H1 (cell line): Measurements from ENCODE around the gene MAGT1. TPM values are rescaled to one million over a fixed set of nuclear protein-coding genes. Genes with fewer than 3 reads are reported as not detected.

ENCODE experiments used
- CTCF ChIA-PET: fragments of 300-600 bp; sonication (Branson Sonifier 250); formaldehyde crosslinking; loops from one replicate; lab custom pipeline; 2021; ENCODE audit not compliant: partially characterized antibody; lab: Charles Lee
- POLR2A ChIA-PET: fragments of 300-600 bp; sonication (Branson Sonifier 250); formaldehyde crosslinking; loops from one replicate; lab custom pipeline; 2021; ENCODE audit warnings: inconsistent platforms; ENCODE audit not compliant: partially characterized antibody; lab: Charles Lee
- DNase-seq, 2 experiments: peaks; one replicate each; pipeline versions ENCODE4 v3.0.0 to v3.0.0-alpha.2; 2010 to 2022; ENCODE audit warnings: low spot score in 2 of 2, low read depth in 1 of 2, mixed read lengths in 1 of 2
- FAIRE-seq: peaks from 2 replicates; lab custom pipeline; 2011; peaks lifted over from hg19 to GRCh38; lab: Jason Lieb, UNC
- H2AFZ ChIP-seq: 2 replicates; pipeline ENCODE4 v1.8.1; 2012; ENCODE audit warnings: low read length, inconsistent platforms
- H2AK5ac ChIP-seq: 2 replicates; pipeline ENCODE4 v1.6.1; 2013; ENCODE audit warnings: low read depth, low read length
- H2BK120ac ChIP-seq: replicated peaks from 2 replicates; pipeline ENCODE3; 2013; ENCODE audit warnings: low read depth, low read length, inconsistent platforms
- H2BK12ac ChIP-seq: 2 replicates; pipeline ENCODE4 v1.6.1; 2013; ENCODE audit warnings: low read depth, low read length
- H2BK15ac ChIP-seq: 2 replicates; pipeline ENCODE4 v1.6.1; 2013; ENCODE audit warnings: low read length
- H2BK20ac ChIP-seq: 2 replicates; pipeline ENCODE4 v1.6.1; 2013; ENCODE audit warnings: low read length
- H2BK5ac ChIP-seq: 2 replicates; pipeline ENCODE4 v1.6.1; 2013; ENCODE audit warnings: low read depth, low read length
- H3K14ac ChIP-seq: 2 replicates; pipeline ENCODE4 v1.6.1; 2013; ENCODE audit warnings: inconsistent platforms; ENCODE audit not compliant: insufficient read length
- H3K18ac ChIP-seq: 2 replicates; pipeline ENCODE4 v1.6.1; 2013; ENCODE audit warnings: low read length; ENCODE audit errors: extremely low read depth
- H3K23ac ChIP-seq: 2 replicates; pipeline ENCODE4 v1.6.1; 2013; ENCODE audit warnings: inconsistent platforms; ENCODE audit not compliant: insufficient read length
- H3K23me2 ChIP-seq: 2 replicates; pipeline ENCODE4 v1.6.1; 2013; ENCODE audit warnings: low read depth, low read length
- H3K27ac ChIP-seq: 2 replicates; pipeline ENCODE4 v1.6.1; 2011; ENCODE audit warnings: low read depth, low read length, inconsistent platforms
- H3K27me3 ChIP-seq, 4 experiments: replicated peaks in 1 of 4; 1 replicate in 1 of 4; 2 replicates in 3 of 4; pipeline versions ENCODE4 v1.6.1 to v1.8.1; 2011 to 2013; ENCODE audit warnings: low read length in 3 of 4, mild to moderate bottlenecking in 3 of 4, inconsistent platforms in 2 of 4, mixed read lengths in 2 of 4, moderate library complexity in 1 of 4; ENCODE audit not compliant: control insufficient read depth in 3 of 4, insufficient read depth in 3 of 4; ENCODE audit errors: extremely low read depth in 1 of 4
- H3K36me3 ChIP-seq, 4 experiments: 2 replicates each; pipeline versions ENCODE4 v1.6.1 to v1.8.1; 2011 to 2013; ENCODE audit warnings: mild to moderate bottlenecking in 4 of 4, low read length in 3 of 4, moderate library complexity in 2 of 4, control low read depth in 1 of 4, inconsistent platforms in 1 of 4; ENCODE audit not compliant: insufficient read depth in 4 of 4, control insufficient read depth in 2 of 4
- H3K4ac ChIP-seq: replicated peaks from 2 replicates; pipeline ENCODE3; 2013; ENCODE audit warnings: low read length, low read depth, mixed read lengths, inconsistent platforms; ENCODE audit not compliant: insufficient read length
- H3K4me1 ChIP-seq, 4 experiments: replicated peaks in 1 of 4; 1 replicate in 1 of 4; 2 replicates in 3 of 4; pipeline versions ENCODE4 v1.6.1 to v1.8.1; 2011 to 2013; ENCODE audit warnings: low read length in 3 of 4, inconsistent platforms in 2 of 4, mixed read lengths in 1 of 4; ENCODE audit not compliant: insufficient read depth in 4 of 4, control insufficient read depth in 3 of 4
- H3K4me2 ChIP-seq, 2 experiments: 2 replicates each; pipeline versions ENCODE4 v1.6.1 to v1.8.1; 2011 to 2013; ENCODE audit warnings: low read depth in 2 of 2, low read length in 2 of 2, control low read depth in 1 of 2, inconsistent platforms in 1 of 2, mild to moderate bottlenecking in 1 of 2; ENCODE audit not compliant: insufficient read depth in 1 of 2
- H3K4me3 ChIP-seq, 4 experiments: fragments of 200-600, 300-600 bp in 1 of 4; sonication (generic), shearing (Covaris generic), sonication (Bioruptor Twin) in 1 of 4; 2 replicates each; pipeline versions ENCODE4 v1.5.1 to v1.8.1; 2011 to 2016; ENCODE audit warnings: low read length in 4 of 4, low read depth in 3 of 4, control low read depth in 2 of 4, inconsistent platforms in 2 of 4, mild to moderate bottlenecking in 2 of 4, mixed read lengths in 1 of 4, moderate library complexity in 1 of 4; ENCODE audit not compliant: insufficient read depth in 2 of 4; ENCODE audit errors: extremely low read depth in 1 of 4
- H3K56ac ChIP-seq: replicated peaks from 2 replicates; pipeline ENCODE3; 2013; ENCODE audit warnings: low read depth, mild to moderate bottlenecking, mixed read lengths, low read length, inconsistent platforms; ENCODE audit not compliant: insufficient read length
- H3K79me1 ChIP-seq: 2 replicates; pipeline ENCODE4 v1.6.1; 2013; ENCODE audit warnings: low read depth, low read length, control low read depth
- H3K79me2 ChIP-seq, 2 experiments: 2 replicates each; pipeline versions ENCODE4 v1.6.1 to v1.8.1; 2012 to 2013; ENCODE audit warnings: low read length in 2 of 2, mild to moderate bottlenecking in 2 of 2, inconsistent platforms in 1 of 2; ENCODE audit not compliant: insufficient read depth in 2 of 2, control insufficient read depth in 1 of 2
- H3K9ac ChIP-seq, 4 experiments: replicated peaks in 1 of 4; 1 replicate in 1 of 4; 2 replicates in 3 of 4; pipeline versions ENCODE4 v1.6.1 to v1.8.1; 2011 to 2013; ENCODE audit warnings: low read depth in 3 of 4, low read length in 3 of 4, control low read depth in 2 of 4, mild to moderate bottlenecking in 2 of 4, moderate library complexity in 2 of 4, inconsistent platforms in 1 of 4; ENCODE audit errors: extremely low read depth in 1 of 4
- H3K9me3 ChIP-seq, 2 experiments: 2 replicates each; pipeline versions ENCODE4 v1.6.1 to v1.8.1; 2012 to 2013; ENCODE audit warnings: mild to moderate bottlenecking in 2 of 2, moderate library complexity in 2 of 2, control low read depth in 1 of 2, inconsistent platforms in 1 of 2, low read depth in 1 of 2, low read length in 1 of 2, mixed read lengths in 1 of 2; ENCODE audit not compliant: insufficient read depth in 2 of 2
- H4K20me1 ChIP-seq, 2 experiments: replicated peaks in 1 of 2; 2 replicates each; pipeline versions ENCODE3 to v1.8.1; 2011 to 2013; ENCODE audit warnings: inconsistent platforms in 2 of 2, low read length in 2 of 2, mild to moderate bottlenecking in 1 of 2; ENCODE audit not compliant: insufficient read depth in 2 of 2, control insufficient read depth in 1 of 2
- H4K5ac ChIP-seq: 2 replicates; pipeline ENCODE4 v1.6.1; 2013; ENCODE audit warnings: low read length, low read depth, mixed read lengths, inconsistent platforms; ENCODE audit not compliant: insufficient read length
- H4K8ac ChIP-seq: 2 replicates; pipeline ENCODE4 v1.8.0; 2013; ENCODE audit warnings: mild to moderate bottlenecking, moderate library complexity, low read length, inconsistent platforms; ENCODE audit not compliant: insufficient read depth; ENCODE audit errors: extremely low read depth
- H4K91ac ChIP-seq: replicated peaks from 2 replicates; pipeline ENCODE3; 2013; ENCODE audit warnings: low read length, mixed read lengths, inconsistent platforms; ENCODE audit not compliant: insufficient read length
- BACH1 ChIP-seq: IDR thresholded peaks from 2 replicates; pipeline ENCODE4 v1.6.1; 2012; ENCODE audit warnings: low read length, improper control_type of control experiment
- EP300 ChIP-seq, 2 experiments: IDR thresholded peaks; 1 replicate in 1 of 2; 2 replicates in 1 of 2; pipeline ENCODE4 v1.6.1; 2011 to 2012; ENCODE audit warnings: low read depth in 2 of 2, low read length in 2 of 2, mild to moderate bottlenecking in 2 of 2, borderline replicate concordance in 1 of 2, inconsistent platforms in 1 of 2, moderate library complexity in 1 of 2
- JUND ChIP-seq: IDR thresholded peaks from 2 replicates; pipeline ENCODE4 v1.6.1; 2011; ENCODE audit warnings: mild to moderate bottlenecking, improper control_type of control experiment, low read length
- POU5F1 ChIP-seq: IDR thresholded peaks from 2 replicates; pipeline ENCODE4 v1.6.1; 2011; ENCODE audit warnings: low read depth, mild to moderate bottlenecking, low read length, moderate library complexity
- TAF7 ChIP-seq: optimal IDR thresholded peaks from 2 replicates; pipeline ENCODE3; 2011; ENCODE audit warnings: low read depth, mild to moderate bottlenecking, inconsistent platforms, low read length, moderate library complexity, borderline replicate concordance
- TBP ChIP-seq: IDR thresholded peaks from 2 replicates; pipeline ENCODE4 v1.6.1; 2011; ENCODE audit warnings: low read depth, low read length, improper control_type of control experiment
- WGBS, 2 experiments: shearing (Covaris generic) in 1 of 2; methylation state at CpG; one replicate each; pipeline versions ENCODE4 v1.1.6 to v1.1.7; 2013 to 2015; ENCODE audit warnings: low lambda C conversion rate in 2 of 2, mixed read lengths in 2 of 2, inconsistent platforms in 1 of 2, low coverage in 1 of 2, missing lambda C conversion rate in 1 of 2; ENCODE audit not compliant: insufficient replicate concordance in 2 of 2, insufficient coverage in 1 of 2, insufficient read length in 1 of 2; ENCODE audit errors: extremely low coverage in 1 of 2, missing lambda C conversion rate in 1 of 2; 5-methylcytosine and 5-hydroxymethylcytosine counted together
- polyA plus RNA-seq, 7 experiments: library from polyadenylated mRNA; depleted of rRNA in 3 of 7; stranded (reverse) in 5 of 7; unstranded in 2 of 7; fragments of >200 nt in 5 of 7; fragments of 200-250 nt in 2 of 7; gene quantifications; 1 replicate in 5 of 7; 2 replicates in 1 of 7; 4 replicates in 1 of 7; pipeline versions ENCODE4 v1.2.1 to v1.2.3, GENCODE V29; 2011 to 2013; ENCODE audit warnings: missing spikeins in 2 of 7, mixed read lengths in 2 of 7
- total RNA-seq: library from RNA; stranded (reverse); fragmentation: NEBNext Ultra II Directional; extraction: Animal tissue kit (Norgen Biotek cat#: 25700); gene quantifications from 2 replicates; pipeline ENCODE4 v1.2.1, GENCODE V29; 2021

The MAGT1 gene
- total and polyA plus RNA-seq, 2 of the 8 experiments (the other 6 are each of a cell fraction or from before 2014, with no cell fraction given) = 14.4 to 47.6 TPM

DNA sequence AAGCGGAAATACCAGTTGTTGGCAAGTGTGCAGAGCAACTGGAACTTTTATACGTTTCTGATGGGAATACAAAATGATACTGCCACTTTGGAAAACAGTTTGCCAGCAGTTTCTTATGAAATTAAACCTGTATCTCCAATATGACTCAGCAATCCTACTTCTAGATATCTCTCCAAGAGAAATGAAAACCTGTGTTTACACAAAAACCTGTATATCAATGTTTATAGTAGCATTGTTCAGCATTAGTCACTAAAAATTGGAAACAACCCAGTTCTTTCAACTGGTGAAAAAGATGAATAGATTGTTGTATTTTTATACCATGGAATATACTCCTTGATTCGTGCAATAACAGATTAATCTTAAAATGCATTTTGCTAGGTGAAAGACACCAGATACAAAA is 42.1 kb upstream of the MAGT1 start:
- H4K8ac ChIP-seq = no peak overlapping the region
- no peak overlapping the region for H3K27ac ChIP-seq
- no peaks in the 10 kb centered on the region for H3K9me3 ChIP-seq
- DNase-seq = no peak
- no peak overlapping the region for H2AFZ ChIP-seq
- H2BK12ac ChIP-seq = no peak overlapping the region
- no peak overlapping the region for H2BK15ac ChIP-seq
- H4K20me1 ChIP-seq = no peaks in the 10 kb centered on the region
- H3K27me3 ChIP-seq = no peaks in the 10 kb centered on the region
- H3K14ac ChIP-seq = no peak overlapping the region
- no peak overlapping the region for H2AK5ac ChIP-seq
- ChIA-PET CTCF (no interaction called here), POLR2A (no interaction called here)
- WGBS, 2 experiments = 94% methylated on average over 3 of the region's 3 CpGs; no CpG with 5 or more reads in 1 of the 2 experiments
- H2BK20ac ChIP-seq = no peak overlapping the region
- no peak overlapping the region for H2BK5ac ChIP-seq
- FAIRE-seq = no peak
- H3K23me2 ChIP-seq = no peaks in the 10 kb centered on the region; the same call in 1 of the 2 replicates
- no peak overlapping the region for H3K56ac ChIP-seq
- no peak overlapping the region for H3K23ac ChIP-seq
- no peak overlapping the region for H3K9ac ChIP-seq
- H3K18ac ChIP-seq = no peak overlapping the region
- no peak overlapping the region for H3K4ac ChIP-seq
- no peaks in the 10 kb centered on the region for H3K79me1 ChIP-seq
- H3K4me1 ChIP-seq = no peaks in the 10 kb centered on the region
- H3K4me2 ChIP-seq = no peak overlapping the region
- H3K79me2 ChIP-seq = no peaks in the 10 kb centered on the region
- no peak overlapping the region for H4K5ac ChIP-seq
- no peaks in the 10 kb centered on the region for H3K36me3 ChIP-seq
- TF ChIP-seq EP300 (IDR thresholded peaks at IDR 0.05; ENCODE audit: borderline replicate concordance in 1 of 2, low read depth in 2 of 2, low read length in 2 of 2) (no peak), JUND (no peak), POU5F1 (no peak), TAF7 (no peak), BACH1 (no peak), TBP (no peak)
- H2BK120ac ChIP-seq = no peak overlapping the region
- H4K91ac ChIP-seq = no peak overlapping the region
- H3K4me3 ChIP-seq = no peak overlapping the region
